H1 (cell line): ENCODE data around the gene TDP2. TPM values are rescaled to one million over a fixed set of nuclear protein-coding genes. Genes with fewer than 3 reads are reported as not detected.

Experiments used
- CTCF ChIA-PET: fragments of 300-600 bp; sonication (Branson Sonifier 250); formaldehyde crosslinking; loops from one replicate; lab custom pipeline; 2021; ENCODE audit not compliant: partially characterized antibody; lab: Charles Lee
- POLR2A ChIA-PET: fragments of 300-600 bp; sonication (Branson Sonifier 250); formaldehyde crosslinking; loops from one replicate; lab custom pipeline; 2021; ENCODE audit warnings: inconsistent platforms; ENCODE audit not compliant: partially characterized antibody; lab: Charles Lee
- DNase-seq, 2 experiments: peaks; one replicate each; pipeline versions ENCODE4 v3.0.0 to v3.0.0-alpha.2; 2010 to 2022; ENCODE audit warnings: low spot score in 2 of 2, low read depth in 1 of 2, mixed read lengths in 1 of 2
- FAIRE-seq: peaks from 2 replicates; lab custom pipeline; 2011; peaks lifted over from hg19 to GRCh38; lab: Jason Lieb, UNC
- H2AFZ ChIP-seq: 2 replicates; pipeline ENCODE4 v1.8.1; 2012; ENCODE audit warnings: low read length, inconsistent platforms
- H2AK5ac ChIP-seq: 2 replicates; pipeline ENCODE4 v1.6.1; 2013; ENCODE audit warnings: low read depth, low read length
- H2BK120ac ChIP-seq: replicated peaks from 2 replicates; pipeline ENCODE3; 2013; ENCODE audit warnings: low read depth, low read length, inconsistent platforms
- H2BK12ac ChIP-seq: 2 replicates; pipeline ENCODE4 v1.6.1; 2013; ENCODE audit warnings: low read depth, low read length
- H2BK15ac ChIP-seq: 2 replicates; pipeline ENCODE4 v1.6.1; 2013; ENCODE audit warnings: low read length
- H2BK20ac ChIP-seq: 2 replicates; pipeline ENCODE4 v1.6.1; 2013; ENCODE audit warnings: low read length
- H2BK5ac ChIP-seq: 2 replicates; pipeline ENCODE4 v1.6.1; 2013; ENCODE audit warnings: low read depth, low read length
- H3K14ac ChIP-seq: 2 replicates; pipeline ENCODE4 v1.6.1; 2013; ENCODE audit warnings: inconsistent platforms; ENCODE audit not compliant: insufficient read length
- H3K18ac ChIP-seq: 2 replicates; pipeline ENCODE4 v1.6.1; 2013; ENCODE audit warnings: low read length; ENCODE audit errors: extremely low read depth
- H3K23ac ChIP-seq: 2 replicates; pipeline ENCODE4 v1.6.1; 2013; ENCODE audit warnings: inconsistent platforms; ENCODE audit not compliant: insufficient read length
- H3K23me2 ChIP-seq: 2 replicates; pipeline ENCODE4 v1.6.1; 2013; ENCODE audit warnings: low read depth, low read length
- H3K27ac ChIP-seq: 2 replicates; pipeline ENCODE4 v1.6.1; 2011; ENCODE audit warnings: low read depth, low read length, inconsistent platforms
- H3K27me3 ChIP-seq, 4 experiments: replicated peaks in 1 of 4; 1 replicate in 1 of 4; 2 replicates in 3 of 4; pipeline versions ENCODE4 v1.6.1 to v1.8.1; 2011 to 2013; ENCODE audit warnings: low read length in 3 of 4, mild to moderate bottlenecking in 3 of 4, inconsistent platforms in 2 of 4, mixed read lengths in 2 of 4, moderate library complexity in 1 of 4; ENCODE audit not compliant: control insufficient read depth in 3 of 4, insufficient read depth in 3 of 4; ENCODE audit errors: extremely low read depth in 1 of 4
- H3K36me3 ChIP-seq, 4 experiments: 2 replicates each; pipeline versions ENCODE4 v1.6.1 to v1.8.1; 2011 to 2013; ENCODE audit warnings: mild to moderate bottlenecking in 4 of 4, low read length in 3 of 4, moderate library complexity in 2 of 4, control low read depth in 1 of 4, inconsistent platforms in 1 of 4; ENCODE audit not compliant: insufficient read depth in 4 of 4, control insufficient read depth in 2 of 4
- H3K4ac ChIP-seq: replicated peaks from 2 replicates; pipeline ENCODE3; 2013; ENCODE audit warnings: low read length, low read depth, mixed read lengths, inconsistent platforms; ENCODE audit not compliant: insufficient read length
- H3K4me1 ChIP-seq, 4 experiments: replicated peaks in 1 of 4; 1 replicate in 1 of 4; 2 replicates in 3 of 4; pipeline versions ENCODE4 v1.6.1 to v1.8.1; 2011 to 2013; ENCODE audit warnings: low read length in 3 of 4, inconsistent platforms in 2 of 4, mixed read lengths in 1 of 4; ENCODE audit not compliant: insufficient read depth in 4 of 4, control insufficient read depth in 3 of 4
- H3K4me2 ChIP-seq, 2 experiments: 2 replicates each; pipeline versions ENCODE4 v1.6.1 to v1.8.1; 2011 to 2013; ENCODE audit warnings: low read depth in 2 of 2, low read length in 2 of 2, control low read depth in 1 of 2, inconsistent platforms in 1 of 2, mild to moderate bottlenecking in 1 of 2; ENCODE audit not compliant: insufficient read depth in 1 of 2
- H3K4me3 ChIP-seq, 4 experiments: fragments of 200-600, 300-600 bp in 1 of 4; sonication (generic), shearing (Covaris generic), sonication (Bioruptor Twin) in 1 of 4; 2 replicates each; pipeline versions ENCODE4 v1.5.1 to v1.8.1; 2011 to 2016; ENCODE audit warnings: low read length in 4 of 4, low read depth in 3 of 4, control low read depth in 2 of 4, inconsistent platforms in 2 of 4, mild to moderate bottlenecking in 2 of 4, mixed read lengths in 1 of 4, moderate library complexity in 1 of 4; ENCODE audit not compliant: insufficient read depth in 2 of 4; ENCODE audit errors: extremely low read depth in 1 of 4
- H3K56ac ChIP-seq: replicated peaks from 2 replicates; pipeline ENCODE3; 2013; ENCODE audit warnings: low read depth, mild to moderate bottlenecking, mixed read lengths, low read length, inconsistent platforms; ENCODE audit not compliant: insufficient read length
- H3K79me1 ChIP-seq: 2 replicates; pipeline ENCODE4 v1.6.1; 2013; ENCODE audit warnings: low read depth, low read length, control low read depth
- H3K79me2 ChIP-seq, 2 experiments: 2 replicates each; pipeline versions ENCODE4 v1.6.1 to v1.8.1; 2012 to 2013; ENCODE audit warnings: low read length in 2 of 2, mild to moderate bottlenecking in 2 of 2, inconsistent platforms in 1 of 2; ENCODE audit not compliant: insufficient read depth in 2 of 2, control insufficient read depth in 1 of 2
- H3K9ac ChIP-seq, 4 experiments: replicated peaks in 1 of 4; 1 replicate in 1 of 4; 2 replicates in 3 of 4; pipeline versions ENCODE4 v1.6.1 to v1.8.1; 2011 to 2013; ENCODE audit warnings: low read depth in 3 of 4, low read length in 3 of 4, control low read depth in 2 of 4, mild to moderate bottlenecking in 2 of 4, moderate library complexity in 2 of 4, inconsistent platforms in 1 of 4; ENCODE audit errors: extremely low read depth in 1 of 4
- H3K9me3 ChIP-seq, 2 experiments: 2 replicates each; pipeline versions ENCODE4 v1.6.1 to v1.8.1; 2012 to 2013; ENCODE audit warnings: mild to moderate bottlenecking in 2 of 2, moderate library complexity in 2 of 2, control low read depth in 1 of 2, inconsistent platforms in 1 of 2, low read depth in 1 of 2, low read length in 1 of 2, mixed read lengths in 1 of 2; ENCODE audit not compliant: insufficient read depth in 2 of 2
- H4K20me1 ChIP-seq, 2 experiments: replicated peaks in 1 of 2; 2 replicates each; pipeline versions ENCODE3 to v1.8.1; 2011 to 2013; ENCODE audit warnings: inconsistent platforms in 2 of 2, low read length in 2 of 2, mild to moderate bottlenecking in 1 of 2; ENCODE audit not compliant: insufficient read depth in 2 of 2, control insufficient read depth in 1 of 2
- H4K5ac ChIP-seq: 2 replicates; pipeline ENCODE4 v1.6.1; 2013; ENCODE audit warnings: low read length, low read depth, mixed read lengths, inconsistent platforms; ENCODE audit not compliant: insufficient read length
- H4K8ac ChIP-seq: 2 replicates; pipeline ENCODE4 v1.8.0; 2013; ENCODE audit warnings: mild to moderate bottlenecking, moderate library complexity, low read length, inconsistent platforms; ENCODE audit not compliant: insufficient read depth; ENCODE audit errors: extremely low read depth
- H4K91ac ChIP-seq: replicated peaks from 2 replicates; pipeline ENCODE3; 2013; ENCODE audit warnings: low read length, mixed read lengths, inconsistent platforms; ENCODE audit not compliant: insufficient read length
- BACH1 ChIP-seq: IDR thresholded peaks from 2 replicates; pipeline ENCODE4 v1.6.1; 2012; ENCODE audit warnings: low read length, improper control_type of control experiment
- HDAC6 ChIP-seq: IDR thresholded peaks from one replicate; pipeline ENCODE4 v1.7.1; 2012; ENCODE audit warnings: low read depth, mild to moderate bottlenecking, inconsistent platforms, low read length, moderate library complexity
- MAFK ChIP-seq: IDR thresholded peaks from 2 replicates; pipeline ENCODE4 v1.6.1; 2012; ENCODE audit warnings: low read depth, mild to moderate bottlenecking, improper control_type of control experiment, low read length
- NRF1 ChIP-seq: IDR thresholded peaks from 2 replicates; pipeline ENCODE4 v1.6.1; 2011; ENCODE audit warnings: mild to moderate bottlenecking, low read depth, low read length, improper control_type of control experiment
- SAP30 ChIP-seq: fragments of 300-600 bp; sonication (generic); IDR thresholded peaks from 2 replicates; pipeline ENCODE4 v1.7.1; 2012; ENCODE audit warnings: low read length, moderate library complexity, mild to moderate bottlenecking, inconsistent platforms; ENCODE audit not compliant: insufficient read depth, insufficient replicate concordance
- SIN3A ChIP-seq, 2 experiments: IDR thresholded peaks in 1 of 2; conservative IDR thresholded peaks in 1 of 2; 2 replicates each; pipeline ENCODE4 v1.6.1; 2011 to 2012; ENCODE audit warnings: low read length in 2 of 2, improper control_type of control experiment in 1 of 2, low read depth in 1 of 2, mild to moderate bottlenecking in 1 of 2
- SP4 ChIP-seq: IDR thresholded peaks from 2 replicates; pipeline ENCODE4 v1.6.1; 2012; ENCODE audit warnings: low read length, inconsistent platforms
- TAF7 ChIP-seq: optimal IDR thresholded peaks from 2 replicates; pipeline ENCODE3; 2011; ENCODE audit warnings: low read depth, mild to moderate bottlenecking, inconsistent platforms, low read length, moderate library complexity, borderline replicate concordance
- WGBS, 2 experiments: shearing (Covaris generic) in 1 of 2; methylation state at CpG; one replicate each; pipeline versions ENCODE4 v1.1.6 to v1.1.7; 2013 to 2015; ENCODE audit warnings: low lambda C conversion rate in 2 of 2, mixed read lengths in 2 of 2, inconsistent platforms in 1 of 2, low coverage in 1 of 2, missing lambda C conversion rate in 1 of 2; ENCODE audit not compliant: insufficient replicate concordance in 2 of 2, insufficient coverage in 1 of 2, insufficient read length in 1 of 2; ENCODE audit errors: extremely low coverage in 1 of 2, missing lambda C conversion rate in 1 of 2; 5-methylcytosine and 5-hydroxymethylcytosine counted together
- polyA plus RNA-seq, 7 experiments: library from polyadenylated mRNA; depleted of rRNA in 3 of 7; stranded (reverse) in 5 of 7; unstranded in 2 of 7; fragments of >200 nt in 5 of 7; fragments of 200-250 nt in 2 of 7; gene quantifications; 1 replicate in 5 of 7; 2 replicates in 1 of 7; 4 replicates in 1 of 7; pipeline versions ENCODE4 v1.2.1 to v1.2.3, GENCODE V29; 2011 to 2013; ENCODE audit warnings: missing spikeins in 2 of 7, mixed read lengths in 2 of 7
- total RNA-seq: library from RNA; stranded (reverse); fragmentation: NEBNext Ultra II Directional; extraction: Animal tissue kit (Norgen Biotek cat#: 25700); gene quantifications from 2 replicates; pipeline ENCODE4 v1.2.1, GENCODE V29; 2021
- TF ChIP-seq, protein P1 (sequence below), 3 experiments: IDR thresholded peaks; 1 replicate in 2 of 3; 2 replicates in 1 of 3; pipeline versions ENCODE4 v1.5.1 to v1.6.1; 2011; ENCODE audit warnings: low read length in 3 of 3, mild to moderate bottlenecking in 3 of 3, inconsistent platforms in 2 of 3, low read depth in 1 of 3, moderate library complexity in 1 of 3; ENCODE audit not compliant: insufficient read depth in 1 of 3; ENCODE audit errors: control extremely low read depth in 1 of 3
- TF ChIP-seq, protein P2 (sequence below): IDR thresholded peaks from 2 replicates; pipeline ENCODE4 v1.6.1; 2012; ENCODE audit warnings: inconsistent platforms

Gene TDP2
- total and polyA plus RNA-seq, 2 of the 8 experiments (the other 6 are each of a cell fraction or from before 2014, with no cell fraction given) = 18.8 to 51.6 TPM

DNA sequence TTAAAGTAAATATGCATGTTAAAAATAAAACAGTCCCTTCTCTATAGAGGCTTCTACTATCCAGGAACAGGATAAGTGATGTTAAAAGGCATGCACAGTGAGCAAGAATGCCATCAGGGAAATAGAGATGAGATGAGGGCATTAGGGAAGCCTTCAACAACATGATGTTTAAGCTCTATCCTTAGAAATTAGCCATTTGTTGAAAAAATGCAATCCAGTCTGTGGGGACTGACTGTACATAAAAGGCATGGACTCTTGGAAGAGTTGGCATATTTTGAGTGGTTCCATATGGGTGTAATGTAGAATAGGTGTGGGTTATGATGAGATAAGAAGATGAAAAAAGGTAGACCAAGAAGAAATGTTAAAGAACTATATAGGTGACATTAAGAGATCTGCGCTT is 26.5 kb downstream of the TDP2 start:
- H3K18ac ChIP-seq = no peak overlapping the region
- no peaks in the 10 kb centered on the region for H3K36me3 ChIP-seq
- no peak overlapping the region for H3K9ac ChIP-seq
- ChIA-PET CTCF (interaction anchor here (1.4 kb wide), 1 partner anchor 57 kb away, joined by 3 read pairs; no protein-coding TSS in a partner anchor), POLR2A (interaction anchor here (1.1 to 2.3 kb wide), 3 partner anchors 12 to 63 kb away, joined by 3 to 5 read pairs (median 3); no protein-coding TSS in a partner anchor)
- no peaks in the 10 kb centered on the region for H3K4me1 ChIP-seq
- H3K14ac ChIP-seq = no peak overlapping the region
- H3K27me3 ChIP-seq = no peaks in the 10 kb centered on the region
- peaks cover 0 to 2% of the 10 kb centered on the region in 2 experiments; a peak in 1 of 4 replicates for H3K9me3 ChIP-seq
- H4K20me1 ChIP-seq = no peaks in the 10 kb centered on the region
- no peak overlapping the region for H3K4me3 ChIP-seq
- H2BK20ac ChIP-seq = no peak overlapping the region
- H3K4me2 ChIP-seq = no peak overlapping the region
- H2BK15ac ChIP-seq = no peak overlapping the region
- no peak for FAIRE-seq
- no peaks in the 10 kb centered on the region for H3K79me2 ChIP-seq
- H3K4ac ChIP-seq = no peak overlapping the region
- H3K56ac ChIP-seq = no peak overlapping the region
- no peak overlapping the region for H4K91ac ChIP-seq
- H2BK120ac ChIP-seq = no peak overlapping the region
- no peak overlapping the region for H4K5ac ChIP-seq
- no peak for DNase-seq
- no peak overlapping the region for H3K23ac ChIP-seq
- 91% methylated on average over 1 of the region's 1 CpG; no CpG with 5 or more reads in 1 of the 2 experiments for WGBS, 2 experiments
- H3K79me1 ChIP-seq = no peaks in the 10 kb centered on the region
- no peak overlapping the region for H2BK5ac ChIP-seq
- no peak overlapping the region for H3K27ac ChIP-seq
- no peak for TF ChIP-seq HDAC6
- TF ChIP-seq SAP30 = no peak
- TF ChIP-seq, protein P1, sequence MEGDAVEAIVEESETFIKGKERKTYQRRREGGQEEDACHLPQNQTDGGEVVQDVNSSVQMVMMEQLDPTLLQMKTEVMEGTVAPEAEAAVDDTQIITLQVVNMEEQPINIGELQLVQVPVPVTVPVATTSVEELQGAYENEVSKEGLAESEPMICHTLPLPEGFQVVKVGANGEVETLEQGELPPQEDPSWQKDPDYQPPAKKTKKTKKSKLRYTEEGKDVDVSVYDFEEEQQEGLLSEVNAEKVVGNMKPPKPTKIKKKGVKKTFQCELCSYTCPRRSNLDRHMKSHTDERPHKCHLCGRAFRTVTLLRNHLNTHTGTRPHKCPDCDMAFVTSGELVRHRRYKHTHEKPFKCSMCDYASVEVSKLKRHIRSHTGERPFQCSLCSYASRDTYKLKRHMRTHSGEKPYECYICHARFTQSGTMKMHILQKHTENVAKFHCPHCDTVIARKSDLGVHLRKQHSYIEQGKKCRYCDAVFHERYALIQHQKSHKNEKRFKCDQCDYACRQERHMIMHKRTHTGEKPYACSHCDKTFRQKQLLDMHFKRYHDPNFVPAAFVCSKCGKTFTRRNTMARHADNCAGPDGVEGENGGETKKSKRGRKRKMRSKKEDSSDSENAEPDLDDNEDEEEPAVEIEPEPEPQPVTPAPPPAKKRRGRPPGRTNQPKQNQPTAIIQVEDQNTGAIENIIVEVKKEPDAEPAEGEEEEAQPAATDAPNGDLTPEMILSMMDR (IDR thresholded peaks at IDR 0.05; ENCODE audit: control extremely low read depth in 1 of 3, insufficient read depth in 1 of 3, low read depth in 1 of 3, low read length in 3 of 3) = no peak
- TF ChIP-seq TAF7 = no peak
- TF ChIP-seq, protein P2, sequence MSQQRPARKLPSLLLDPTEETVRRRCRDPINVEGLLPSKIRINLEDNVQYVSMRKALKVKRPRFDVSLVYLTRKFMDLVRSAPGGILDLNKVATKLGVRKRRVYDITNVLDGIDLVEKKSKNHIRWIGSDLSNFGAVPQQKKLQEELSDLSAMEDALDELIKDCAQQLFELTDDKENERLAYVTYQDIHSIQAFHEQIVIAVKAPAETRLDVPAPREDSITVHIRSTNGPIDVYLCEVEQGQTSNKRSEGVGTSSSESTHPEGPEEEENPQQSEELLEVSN = no peak
- no peak for TF ChIP-seq BACH1
- TF ChIP-seq MAFK = no peak
- TF ChIP-seq SP4 = no peak
- no peak for TF ChIP-seq SIN3A (conservative IDR thresholded peaks at IDR 0.05 in 1 of 2, IDR thresholded peaks at IDR 0.05 in 1 of 2; ENCODE audit: low read depth in 1 of 2, low read length in 2 of 2)
- TF ChIP-seq NRF1 = no peak
- H2BK12ac ChIP-seq = no peak overlapping the region
- H2AFZ ChIP-seq = no peak overlapping the region
- no peak overlapping the region for H2AK5ac ChIP-seq
- no peak overlapping the region for H4K8ac ChIP-seq
- no peaks in the 10 kb centered on the region for H3K23me2 ChIP-seq
